IMR-90 (cell line): ENCODE data around the gene IQCM. TPM values are rescaled to one million over a fixed set of nuclear protein-coding genes. Genes with fewer than 3 reads are reported as not detected.

Experiments
- ATAC-seq: fragments of 200-7000 bp; cut with Tn5 transposase; 2 replicates; pipeline ENCODE4 v1.9.1; 2020; ENCODE audit warnings: low read depth, mild to moderate bottlenecking, moderate library complexity
- BruUV-seq: library from RNA; stranded (reverse); fragments of 400-500 nt; replicated peaks from 2 replicates; lab custom pipeline; 2021; lab: Mats Ljungman, UMichigan
- CTCF ChIA-PET: fragments of 300-600 bp; formaldehyde crosslinking; extraction: SDS; loops from one replicate; lab custom pipeline; 2021; ENCODE audit warnings: antibody characterized with exemption; lab: Yijun Ruan, JAX
- POLR2A ChIA-PET: fragments of 300-600 bp; sonication (Branson Sonifier 250); formaldehyde crosslinking; loops from one replicate; lab custom pipeline; 2022; ENCODE audit warnings: antibody characterized with exemption; ENCODE audit not compliant: unreplicated experiment; lab: Charles Lee
- DNase-seq: peaks from one replicate; pipeline ENCODE4 v3.0.0; 2013
- H2AFZ ChIP-seq: replicated peaks from 2 replicates; pipeline ENCODE3; 2013; ENCODE audit warnings: low read length, mild to moderate bottlenecking; ENCODE audit not compliant: poor library complexity
- H2AK5ac ChIP-seq: 2 replicates; pipeline ENCODE4 v1.6.1; 2013; ENCODE audit warnings: low read depth, low read length, inconsistent platforms
- H2AK9ac ChIP-seq: replicated peaks from 2 replicates; pipeline ENCODE3; 2013; ENCODE audit warnings: mild to moderate bottlenecking, low read depth, low read length, moderate library complexity; ENCODE audit not compliant: poor library complexity
- H2BK120ac ChIP-seq: 2 replicates; pipeline ENCODE4 v1.6.1; 2013; ENCODE audit warnings: low read depth, low read length, inconsistent platforms
- H2BK15ac ChIP-seq: 3 replicates; pipeline ENCODE4 v1.6.1; 2013; ENCODE audit warnings: low read depth, low read length, inconsistent platforms
- H2BK20ac ChIP-seq: 2 replicates; pipeline ENCODE4 v1.6.1; 2013; ENCODE audit warnings: low read depth, mild to moderate bottlenecking, inconsistent platforms, low read length, moderate library complexity
- H2BK5ac ChIP-seq: 2 replicates; pipeline ENCODE4 v1.6.1; 2013; ENCODE audit warnings: mild to moderate bottlenecking, low read depth, low read length, inconsistent platforms; ENCODE audit not compliant: poor library complexity, severe bottlenecking
- H3K14ac ChIP-seq: replicated peaks from 2 replicates; pipeline ENCODE4 v1.6.1; 2013; ENCODE audit warnings: low read depth, low read length, inconsistent platforms
- H3K18ac ChIP-seq: 2 replicates; pipeline ENCODE4 v1.6.1; 2013; ENCODE audit warnings: low read depth, low read length, control low read depth
- H3K23ac ChIP-seq: 2 replicates; pipeline ENCODE4 v1.6.1; 2013; ENCODE audit warnings: low read depth, low read length, inconsistent platforms
- H3K27ac ChIP-seq: 2 replicates; pipeline ENCODE4 v1.5.1; 2013; ENCODE audit warnings: mild to moderate bottlenecking, control low read depth, low read length; ENCODE audit not compliant: insufficient read depth
- H3K27me3 ChIP-seq: 2 replicates; pipeline ENCODE4 v1.6.1; 2013; ENCODE audit warnings: low read length; ENCODE audit not compliant: control insufficient read depth, insufficient read depth
- H3K36me3 ChIP-seq: 2 replicates; pipeline ENCODE4 v1.6.1; 2013; ENCODE audit warnings: low read length, mixed read lengths; ENCODE audit not compliant: control insufficient read depth, insufficient read depth
- H3K4ac ChIP-seq: 2 replicates; pipeline ENCODE4 v1.6.1; 2013; ENCODE audit warnings: low read depth, low read length, inconsistent platforms
- H3K4me1 ChIP-seq: 2 replicates; pipeline ENCODE4 v1.6.1; 2013; ENCODE audit warnings: low read length, mixed read lengths; ENCODE audit not compliant: control insufficient read depth, insufficient read depth
- H3K4me2 ChIP-seq: 2 replicates; pipeline ENCODE4 v1.6.1; 2013; ENCODE audit warnings: low read depth, mild to moderate bottlenecking, control low read depth, low read length, moderate library complexity
- H3K4me3 ChIP-seq: 2 replicates; pipeline ENCODE4 v1.5.1; 2013; ENCODE audit warnings: low read depth, mild to moderate bottlenecking, control low read depth, low read length, moderate library complexity; ENCODE audit not compliant: insufficient read depth
- H3K56ac ChIP-seq: 2 replicates; pipeline ENCODE4 v1.6.1; 2013; ENCODE audit warnings: low read length, inconsistent platforms; ENCODE audit not compliant: insufficient read depth; ENCODE audit errors: extremely low read depth
- H3K79me1 ChIP-seq, 2 experiments: 2 replicates each; pipeline ENCODE4 v1.6.1; 2013; ENCODE audit warnings: low read length in 2 of 2, inconsistent platforms in 1 of 2, low read depth in 1 of 2
- H3K9ac ChIP-seq: 2 replicates; pipeline ENCODE4 v1.6.1; 2013; ENCODE audit warnings: low read depth, low read length, control low read depth
- H3K9me1 ChIP-seq: 2 replicates; pipeline ENCODE4 v1.6.1; 2013; ENCODE audit warnings: low read length, inconsistent platforms; ENCODE audit not compliant: insufficient read depth
- H3K9me3 ChIP-seq: 2 replicates; pipeline ENCODE4 v1.6.1; 2013; ENCODE audit warnings: low read length; ENCODE audit not compliant: control insufficient read depth, insufficient read depth
- H4K20me1 ChIP-seq: 2 replicates; pipeline ENCODE4 v1.6.1; 2013; ENCODE audit warnings: low read length, inconsistent platforms; ENCODE audit not compliant: insufficient read depth
- H4K5ac ChIP-seq: 2 replicates; pipeline ENCODE4 v1.6.1; 2013; ENCODE audit warnings: mild to moderate bottlenecking, low read depth, low read length, control low read depth
- H4K8ac ChIP-seq, 2 experiments: 2 replicates each; pipeline ENCODE4 v1.6.1; 2013; ENCODE audit warnings: low read depth in 2 of 2, low read length in 2 of 2, control low read depth in 1 of 2, inconsistent platforms in 1 of 2
- H4K91ac ChIP-seq: 2 replicates; pipeline ENCODE4 v1.6.1; 2013; ENCODE audit warnings: low read depth, low read length, inconsistent platforms; ENCODE audit not compliant: insufficient read depth
- BHLHE40 ChIP-seq: fragments of 150-350 bp; IDR thresholded peaks from 2 replicates; pipeline ENCODE4 v1.6.1; 2016; ENCODE audit warnings: mild to moderate bottlenecking, low read depth, low read length
- CEBPB ChIP-seq: IDR thresholded peaks from 2 replicates; pipeline ENCODE4 v1.6.1; 2012; ENCODE audit warnings: low read depth, low read length, improper control_type of control experiment
- ELK1 ChIP-seq: fragments of 150-350 bp; IDR thresholded peaks from 2 replicates; pipeline ENCODE4 v1.6.1; 2016; ENCODE audit warnings: low read depth, mild to moderate bottlenecking, low read length, moderate library complexity, borderline replicate concordance
- FOS ChIP-seq: fragments of 150-350 bp; IDR thresholded peaks from 2 replicates; pipeline ENCODE4 v1.6.1; 2016; ENCODE audit warnings: low read depth, low read length
- NFE2L2 ChIP-seq: fragments of 150-350 bp; IDR thresholded peaks from 2 replicates; pipeline ENCODE4 v1.6.1; 2016; ENCODE audit warnings: low read depth, mild to moderate bottlenecking, low read length
- POLR2A ChIP-seq: IDR thresholded peaks from 2 replicates; pipeline ENCODE4 v1.6.1; 2012; ENCODE audit warnings: mild to moderate bottlenecking, low read depth, low read length
- RAD21 ChIP-seq: IDR thresholded peaks from 2 replicates; pipeline ENCODE4 v1.6.1; 2012; ENCODE audit warnings: low read length, improper control_type of control experiment
- WGBS, 2 experiments: methylation state at CpG; one replicate each; pipeline versions ENCODE4 v1.1.5 to v1.1.7; 2013; ENCODE audit warnings: missing lambda C conversion rate in 2 of 2; ENCODE audit not compliant: insufficient read length in 1 of 2; ENCODE audit errors: extremely low coverage in 2 of 2; 5-methylcytosine and 5-hydroxymethylcytosine counted together
- dilution Hi-C: fragments of 300-500 bp; cut with HindIII; formaldehyde crosslinking; loops from one replicate; pipeline ENCODE4 v1.14.3; 2018; ENCODE audit warnings: low sequenced_read_pairs; ENCODE audit not compliant: unreplicated experiment
- in situ Hi-C: fragments of 300-500 bp; cut with MboI; formaldehyde crosslinking; loops from 3 replicates; pipeline ENCODE4 v1.14.3; 2019; ENCODE audit warnings: low sequenced_read_pairs, inconsistent platforms, mixed read lengths
- intact Hi-C: fragments of 100-400 bp; cut with micrococcal nuclease; formaldehyde crosslinking; loops from 2 replicates; pipeline ENCODE4 v1.10.0; 2022
- polyA plus RNA-seq, 3 experiments: library from polyadenylated mRNA; depleted of rRNA; stranded (reverse); fragments of >200 nt; gene quantifications; 2 replicates each; pipeline ENCODE4 v1.2.3, GENCODE V29; 2012; ENCODE audit warnings: low replicate concordance in 1 of 3
- total RNA-seq: library from RNA; depleted of rRNA; stranded (reverse); fragments of >200 nt; gene quantifications from 2 replicates; pipeline ENCODE4 v1.2.3, GENCODE V29; 2012

The IQCM gene
- total and polyA plus RNA-seq, 2 of the 4 experiments (the other 2 are of a cell fraction), result not detected

DNA sequence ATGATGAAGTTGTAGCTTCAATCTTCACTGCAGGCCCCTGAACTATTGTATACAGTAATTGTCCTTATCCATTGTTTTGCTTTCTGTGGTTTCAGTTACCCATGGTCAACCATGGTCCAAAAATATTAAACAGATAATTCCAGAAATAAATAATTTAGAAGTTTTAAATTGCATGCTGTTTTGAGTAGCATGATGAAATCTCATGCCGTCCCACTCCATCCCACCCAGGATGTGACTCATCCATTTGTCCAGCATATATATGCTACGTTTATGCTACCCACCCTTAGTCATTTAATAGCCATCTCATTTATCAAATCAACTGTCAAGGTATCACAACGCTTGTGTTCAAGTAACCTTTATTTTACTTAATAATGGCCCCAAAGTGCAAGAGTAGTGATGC, 34.5 kb downstream of the IQCM start:
- no peak overlapping the region for H2BK120ac ChIP-seq
- no peak overlapping the region for H3K4ac ChIP-seq
- in situ Hi-C loops, result no loop called here
- no peaks in the 10 kb centered on the region for H3K4me1 ChIP-seq
- H4K20me1 ChIP-seq, result no peaks in the 10 kb centered on the region
- dilution Hi-C loops, result no loop called here
- ChIA-PET POLR2A (no interaction called here), CTCF (interaction anchor here (0.6 kb wide), 1 partner anchor 29 kb away, joined by 3 read pairs; no protein-coding TSS in a partner anchor)
- H3K9me1 ChIP-seq, result no peaks in the 10 kb centered on the region
- H2BK15ac ChIP-seq, result no peak overlapping the region
- no TSS peak for BruUV-seq
- H3K9ac ChIP-seq, result no peak overlapping the region
- no peak overlapping the region for H3K18ac ChIP-seq
- DNase-seq (peak; percentile 80), ATAC-seq (peak; percentile 80)
- no peak overlapping the region for H2BK20ac ChIP-seq
- no peak overlapping the region for H2AK9ac ChIP-seq
- H3K79me1 ChIP-seq, result no peaks in the 10 kb centered on the region
- no peak overlapping the region for H4K8ac ChIP-seq
- H3K27ac ChIP-seq, result no peak overlapping the region
- no peak overlapping the region for H2AFZ ChIP-seq
- no peak overlapping the region for H3K56ac ChIP-seq
- H3K36me3 ChIP-seq, result no peaks in the 10 kb centered on the region
- intact Hi-C loops, result no loop called here
- TF ChIP-seq NFE2L2, result no peak
- TF ChIP-seq RAD21, result no peak
- TF ChIP-seq POLR2A, result no peak
- no peak for TF ChIP-seq ELK1
- peak; percentile 75 for TF ChIP-seq CEBPB
- TF ChIP-seq BHLHE40, result no peak
- TF ChIP-seq FOS, result peak; percentile 77
- no peak overlapping the region for H3K14ac ChIP-seq
- H3K27me3 ChIP-seq, result no peaks in the 10 kb centered on the region
- H3K4me3 ChIP-seq, result no peak overlapping the region
- H2BK5ac ChIP-seq, result peak overlapping the region; percentile 44
- H4K91ac ChIP-seq, result no peak overlapping the region
- WGBS, 2 experiments, result no CpG with 5 or more reads among the region's 3 CpGs
- no peak overlapping the region for H3K23ac ChIP-seq
- H4K5ac ChIP-seq, result no peak overlapping the region
- 0 out of 2 replicates have a peak overlapping the region, but pooled peaks have one; percentile 38 for H3K4me2 ChIP-seq
- no peak overlapping the region for H2AK5ac ChIP-seq
- no peaks in the 10 kb centered on the region for H3K9me3 ChIP-seq
